SU-DHL-6 (cell line): Measurements from ENCODE around the gene LENEP.

Experiments
- EZH2phosphoT487 ChIP-seq: fragments of 200-600 bp; sonication (generic), shearing (Covaris generic); conservative IDR thresholded peaks from 2 replicates; pipeline ENCODE4 v1.6.1; 2018; ENCODE audit warnings: mild to moderate bottlenecking, antibody characterized with exemption, low read length, moderate library complexity, mixed read lengths
- TF ChIP-seq, protein P1 (sequence below): fragments of 200-600 bp; sonication (generic); IDR thresholded peaks from one replicate; pipeline ENCODE4 v1.5.1; 2017; ENCODE audit warnings: antibody characterized with exemption, mild to moderate bottlenecking, low read length, moderate library complexity; ENCODE audit not compliant: insufficient read depth, poor library complexity, severe bottlenecking

DNA sequence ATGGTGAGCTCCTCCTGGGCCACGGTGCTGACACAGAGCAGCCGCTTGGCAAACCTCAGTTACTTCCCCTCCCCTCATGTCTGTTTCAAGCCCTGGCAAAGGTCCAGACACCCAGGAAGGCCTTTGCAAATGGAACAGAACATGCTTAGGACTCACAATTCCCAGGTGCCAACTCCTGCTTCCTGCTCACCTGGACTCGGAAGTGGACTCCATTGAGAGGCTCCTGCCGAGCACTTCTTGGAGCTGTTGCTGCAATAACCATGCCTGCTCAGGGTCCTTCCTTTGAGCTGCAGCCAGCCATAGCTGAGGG is 29.5 kb downstream of the LENEP start:
- TF ChIP-seq, protein P1, sequence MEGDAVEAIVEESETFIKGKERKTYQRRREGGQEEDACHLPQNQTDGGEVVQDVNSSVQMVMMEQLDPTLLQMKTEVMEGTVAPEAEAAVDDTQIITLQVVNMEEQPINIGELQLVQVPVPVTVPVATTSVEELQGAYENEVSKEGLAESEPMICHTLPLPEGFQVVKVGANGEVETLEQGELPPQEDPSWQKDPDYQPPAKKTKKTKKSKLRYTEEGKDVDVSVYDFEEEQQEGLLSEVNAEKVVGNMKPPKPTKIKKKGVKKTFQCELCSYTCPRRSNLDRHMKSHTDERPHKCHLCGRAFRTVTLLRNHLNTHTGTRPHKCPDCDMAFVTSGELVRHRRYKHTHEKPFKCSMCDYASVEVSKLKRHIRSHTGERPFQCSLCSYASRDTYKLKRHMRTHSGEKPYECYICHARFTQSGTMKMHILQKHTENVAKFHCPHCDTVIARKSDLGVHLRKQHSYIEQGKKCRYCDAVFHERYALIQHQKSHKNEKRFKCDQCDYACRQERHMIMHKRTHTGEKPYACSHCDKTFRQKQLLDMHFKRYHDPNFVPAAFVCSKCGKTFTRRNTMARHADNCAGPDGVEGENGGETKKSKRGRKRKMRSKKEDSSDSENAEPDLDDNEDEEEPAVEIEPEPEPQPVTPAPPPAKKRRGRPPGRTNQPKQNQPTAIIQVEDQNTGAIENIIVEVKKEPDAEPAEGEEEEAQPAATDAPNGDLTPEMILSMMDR: no peak
- TF ChIP-seq EZH2phosphoT487: no peak
